ENCODE results near the gene CLMP.
"Not testable (repeated sequence)": the region's sequence is repeated elsewhere in the genome, so short reads cannot be mapped to it uniquely, and the experiment has no call there.

The CLMP gene

GRCh38 chr11:123125169-123125568, 69.9 kb downstream of the CLMP start:
- TF ChIP-seq JUND (IDR thresholded peaks at IDR 0.05; ENCODE audit: low read depth): no peak
- no peak for DNase-seq (ENCODE audit: low read depth in 1 of 2, low spot score in 1 of 2)
- in situ Hi-C loops (cut with HindIII; ENCODE audit: low pct_unique_long_range_greater_than_20kb, low sequenced_read_pairs): no loop called here

GRCh38 chr11:123122852-123123251, 72.2 kb downstream of the CLMP start:
- in situ Hi-C loops (cut with HindIII; ENCODE audit: low pct_unique_long_range_greater_than_20kb, low sequenced_read_pairs): no loop called here
- TF ChIP-seq JUND (IDR thresholded peaks at IDR 0.05; ENCODE audit: low read depth): no peak

GRCh38 chr11:123122341-123122740, 72.7 kb downstream of the CLMP start:
- no peak for TF ChIP-seq JUND (IDR thresholded peaks at IDR 0.05; ENCODE audit: low read depth)
- DNase-seq (ENCODE audit: low read depth in 1 of 2, low spot score in 1 of 2): no peak
- in situ Hi-C loops (cut with HindIII; ENCODE audit: low pct_unique_long_range_greater_than_20kb, low sequenced_read_pairs): no loop called here

More at GRCh38 chr11:123122852-123123251, 72.2 kb downstream of the CLMP start:
- DNase-seq (ENCODE audit: low read depth in 1 of 2, low spot score in 1 of 2): no peak

- TF ChIP-seq JUND (IDR thresholded peaks at IDR 0.05; ENCODE audit: low read depth): no peak
- DNase-seq (ENCODE audit: low read depth in 1 of 2, low spot score in 1 of 2): no peak
- in situ Hi-C loops (cut with HindIII; ENCODE audit: low pct_unique_long_range_greater_than_20kb, low sequenced_read_pairs): no loop called here
These were observed 78.6 kb downstream of the CLMP start for GRCh38 chr11:123116486-123116885.

- no peak for TF ChIP-seq JUND (IDR thresholded peaks at IDR 0.05; ENCODE audit: low read depth)
- DNase-seq (ENCODE audit: low read depth in 1 of 2, low spot score in 1 of 2): peak; percentile 83 to 89
- in situ Hi-C loops (cut with HindIII; ENCODE audit: low pct_unique_long_range_greater_than_20kb, low sequenced_read_pairs): no loop called here
These were observed 83.6 kb downstream of the CLMP start for GRCh38 chr11:123111465-123111864.

GRCh38 chr11:123110397-123110796, 84.7 kb downstream of the CLMP start:
- in situ Hi-C loops (cut with HindIII; ENCODE audit: low pct_unique_long_range_greater_than_20kb, low sequenced_read_pairs): no loop called here
- no peak for TF ChIP-seq JUND (IDR thresholded peaks at IDR 0.05; ENCODE audit: low read depth)
- DNase-seq (ENCODE audit: low read depth in 1 of 2, low spot score in 1 of 2): no peak

- no peak for TF ChIP-seq JUND (IDR thresholded peaks at IDR 0.05; ENCODE audit: low read depth)
- DNase-seq (ENCODE audit: low read depth in 1 of 2, low spot score in 1 of 2): no peak
- in situ Hi-C loops (cut with HindIII; ENCODE audit: low pct_unique_long_range_greater_than_20kb, low sequenced_read_pairs): no loop called here
These were observed 87.0 kb downstream of the CLMP start for GRCh38 chr11:123107945-123108495.

- TF ChIP-seq JUND (IDR thresholded peaks at IDR 0.05; ENCODE audit: low read depth): no peak
- in situ Hi-C loops (cut with HindIII; ENCODE audit: low pct_unique_long_range_greater_than_20kb, low sequenced_read_pairs): no loop called here
- no peak for DNase-seq (ENCODE audit: low read depth in 1 of 2, low spot score in 1 of 2)
These were observed 90.4 kb downstream of the CLMP start for GRCh38 chr11:123104697-123105096.

- peak; percentile 73 to 86 for DNase-seq (ENCODE audit: low read depth in 1 of 2, low spot score in 1 of 2)
- in situ Hi-C loops (cut with HindIII; ENCODE audit: low pct_unique_long_range_greater_than_20kb, low sequenced_read_pairs): no loop called here
- no peak for TF ChIP-seq JUND (IDR thresholded peaks at IDR 0.05; ENCODE audit: low read depth)
These were observed 91.6 kb downstream of the CLMP start for GRCh38 chr11:123103326-123103980.

GRCh38 chr11:123100379-123101085, 94.5 kb downstream of the CLMP start:
- no peak for DNase-seq (ENCODE audit: low read depth in 1 of 2, low spot score in 1 of 2)
- TF ChIP-seq JUND (IDR thresholded peaks at IDR 0.05; ENCODE audit: low read depth): no peak
- in situ Hi-C loops (cut with HindIII; ENCODE audit: low pct_unique_long_range_greater_than_20kb, low sequenced_read_pairs): no loop called here

GRCh38 chr11:123098990-123099389, 96.1 kb downstream of the CLMP start:
- TF ChIP-seq JUND (IDR thresholded peaks at IDR 0.05; ENCODE audit: low read depth): no peak
- in situ Hi-C loops (cut with HindIII; ENCODE audit: low pct_unique_long_range_greater_than_20kb, low sequenced_read_pairs): no loop called here
- DNase-seq (ENCODE audit: low read depth in 1 of 2, low spot score in 1 of 2): no peak

- TF ChIP-seq JUND (IDR thresholded peaks at IDR 0.05; ENCODE audit: low read depth): no peak
- no peak for DNase-seq (ENCODE audit: low read depth in 1 of 2, low spot score in 1 of 2)
- in situ Hi-C loops (cut with HindIII; ENCODE audit: low pct_unique_long_range_greater_than_20kb, low sequenced_read_pairs): no loop called here
These were observed 101.3 kb downstream of the CLMP start for GRCh38 chr11:123093739-123094138.

- no peak for DNase-seq (ENCODE audit: low read depth in 1 of 2, low spot score in 1 of 2)
- TF ChIP-seq JUND (IDR thresholded peaks at IDR 0.05; ENCODE audit: low read depth): no peak
- in situ Hi-C loops (cut with HindIII; ENCODE audit: low pct_unique_long_range_greater_than_20kb, low sequenced_read_pairs): no loop called here
These were observed 103.5 kb downstream of the CLMP start for GRCh38 chr11:123091506-123091905.

- in situ Hi-C loops (cut with HindIII; ENCODE audit: low pct_unique_long_range_greater_than_20kb, low sequenced_read_pairs); DNase-seq (ENCODE audit: low read depth in 1 of 2, low spot score in 1 of 2): not testable (repeated sequence)
These were observed 104.9 kb downstream of the CLMP start for GRCh38 chr11:123090168-123090567.

GRCh38 chr11:123088896-123089295, 106.2 kb downstream of the CLMP start:
- in situ Hi-C loops (cut with HindIII; ENCODE audit: low pct_unique_long_range_greater_than_20kb, low sequenced_read_pairs); DNase-seq (ENCODE audit: low read depth in 1 of 2, low spot score in 1 of 2): not testable (repeated sequence)

GRCh38 chr11:123087657-123088056, 107.4 kb downstream of the CLMP start:
- in situ Hi-C loops (cut with HindIII; ENCODE audit: low pct_unique_long_range_greater_than_20kb, low sequenced_read_pairs); DNase-seq (ENCODE audit: low read depth in 1 of 2, low spot score in 1 of 2): not testable (repeated sequence)

Measured in T47D (cell line).